ENCODE measurements around the gene BICD1.

- TF ChIP-seq CEBPB (IDR thresholded peaks at IDR 0.05): no peak
- TF ChIP-seq RAD21 (conservative IDR thresholded peaks at IDR 0.05 in 1 of 2, IDR thresholded peaks at IDR 0.05 in 1 of 2): no peak
- TF ChIP-seq EP300 (IDR thresholded peaks at IDR 0.05): no peak
- no peak for TF ChIP-seq MAX (IDR thresholded peaks at IDR 0.05)
- no peak for TF ChIP-seq CTCF (IDR thresholded peaks at IDR 0.05)
- no peak for TF ChIP-seq HMGXB4 (CRISPR knock-in tag; IDR thresholded peaks at IDR 0.05; ENCODE audit: borderline replicate concordance)
- no peak for TF ChIP-seq POLR2A (IDR thresholded peaks at IDR 0.05; ENCODE audit: low read length)
- no peak for TF ChIP-seq ELK1 (IDR thresholded peaks at IDR 0.05; ENCODE audit: low read depth, low read length)
Measured at GRCh38 chr12:32332446-32332845, 225.8 kb downstream of the BICD1 start.
